Stimulated activated CD4-positive, alpha-beta T cell treated with anti-CD3 and anti-CD28 coated beads, TNF-alpha, amount 100 ng/mL, for 24 hours (primary cell): ENCODE measurements around the gene NIM1K.
"Not testable (repeated sequence)": the region's sequence is repeated elsewhere in the genome, so short reads cannot be mapped to it uniquely, and the experiment has no call there.

Experiments used
- DNase-seq, 3 experiments: peaks; one replicate each; pipeline ENCODE4 v3.0.0-alpha.2; 2020; ENCODE audit warnings: low read depth in 3 of 3

NIM1K gene

GRCh38 chr5:43190755-43191603 is 1.0 kb upstream of the NIM1K start:
- DNase-seq, result no peak

GRCh38 chr5:43192558-43193180 is 644 bp downstream of the NIM1K start:
- peak in 1 of 3 experiments; percentile 28 for DNase-seq

- peak in 2 of 3 experiments; percentile 7 to 48 for DNase-seq
Measured at GRCh38 chr5:43193181-43193893, 1.3 kb downstream of the NIM1K start.

GRCh38 chr5:43193894-43194265 is 1.9 kb downstream of the NIM1K start:
- no peak for DNase-seq

- no peak for DNase-seq
Measured at GRCh38 chr5:43195670-43196265, 3.7 kb downstream of the NIM1K start.

- no peak for DNase-seq
Measured at GRCh38 chr5:43197535-43197934, 5.5 kb downstream of the NIM1K start.

- DNase-seq, result not testable (repeated sequence)
Measured at GRCh38 chr5:43201442-43201841, 9.4 kb downstream of the NIM1K start.

GRCh38 chr5:43202380-43202779 is 10.4 kb downstream of the NIM1K start:
- no peak for DNase-seq

GRCh38 chr5:43203373-43203772 is 11.3 kb downstream of the NIM1K start:
- no peak for DNase-seq

- DNase-seq, result no peak
Measured at GRCh38 chr5:43204958-43205357, 12.9 kb downstream of the NIM1K start.

GRCh38 chr5:43207601-43208000 is 15.6 kb downstream of the NIM1K start:
- no peak for DNase-seq

GRCh38 chr5:43208658-43209057 is 16.6 kb downstream of the NIM1K start:
- no peak for DNase-seq

GRCh38 chr5:43209060-43209459 is 17.0 kb downstream of the NIM1K start:
- no peak for DNase-seq

GRCh38 chr5:43209833-43210232 is 17.8 kb downstream of the NIM1K start:
- no peak for DNase-seq

- DNase-seq, result no peak
Measured at GRCh38 chr5:43210570-43210969, 18.5 kb downstream of the NIM1K start.

- no peak for DNase-seq
Measured at GRCh38 chr5:43213951-43214350, 21.9 kb downstream of the NIM1K start.

GRCh38 chr5:43215073-43215631 is 23.1 kb downstream of the NIM1K start:
- no peak for DNase-seq

GRCh38 chr5:43216941-43217340 is 24.9 kb downstream of the NIM1K start:
- DNase-seq, result no peak

GRCh38 chr5:43219120-43219519 is 27.1 kb downstream of the NIM1K start:
- DNase-seq, result no peak

- no peak for DNase-seq
Measured at GRCh38 chr5:43221502-43221901, 29.5 kb downstream of the NIM1K start.

GRCh38 chr5:43225649-43226245 is 33.7 kb downstream of the NIM1K start:
- DNase-seq, result no peak

GRCh38 chr5:43227655-43228054 is 35.6 kb downstream of the NIM1K start:
- DNase-seq, result no peak
